Activated CD8-positive, alpha-beta memory T cell treated with anti-CD3 and anti-CD28 coated beads, Interleukin-2, amount 50 U/mL, for 24 hours (primary cell): ENCODE measurements around the gene SLC35F2.
"Not testable (repeated sequence)": the region's sequence is repeated elsewhere in the genome, so short reads cannot be mapped to it uniquely, and the experiment has no call there.

ENCODE experiments used
- DNase-seq: peaks from one replicate; pipeline ENCODE4 v3.0.0-alpha.2; 2020; ENCODE audit errors: extremely low read depth

SLC35F2 gene

GRCh38 chr11:107789767-107790166, 68.8 kb downstream of the SLC35F2 start:
- no peak for DNase-seq

GRCh38 chr11:107787733-107788132, 70.9 kb downstream of the SLC35F2 start:
- DNase-seq = no peak

- DNase-seq = peak; percentile 3
Measured at GRCh38 chr11:107785401-107785800, 73.2 kb downstream of the SLC35F2 start.

- no peak for DNase-seq
Measured at GRCh38 chr11:107783121-107783520, 75.5 kb downstream of the SLC35F2 start.

- DNase-seq = no peak
Measured at GRCh38 chr11:107780775-107781174, 77.8 kb downstream of the SLC35F2 start.

GRCh38 chr11:107780136-107780535, 78.5 kb downstream of the SLC35F2 start:
- no peak for DNase-seq

GRCh38 chr11:107778839-107779517, 79.6 kb downstream of the SLC35F2 start:
- no peak for DNase-seq

- no peak for DNase-seq
Measured at GRCh38 chr11:107777110-107777509, 81.5 kb downstream of the SLC35F2 start.

- no peak for DNase-seq
Measured at GRCh38 chr11:107776062-107776461, 82.5 kb downstream of the SLC35F2 start.

- no peak for DNase-seq
Measured at GRCh38 chr11:107770551-107770951, 88.0 kb downstream of the SLC35F2 start.

GRCh38 chr11:107769189-107769588, 89.4 kb downstream of the SLC35F2 start:
- DNase-seq = no peak

- DNase-seq = not testable (repeated sequence)
Measured at GRCh38 chr11:107758719-107759355, 99.8 kb downstream of the SLC35F2 start.

- DNase-seq = no peak
Measured at GRCh38 chr11:107757661-107758060, 100.9 kb downstream of the SLC35F2 start.

GRCh38 chr11:107756553-107756952, 102.0 kb downstream of the SLC35F2 start:
- DNase-seq = no peak

GRCh38 chr11:107752949-107753822, 105.4 kb downstream of the SLC35F2 start:
- DNase-seq = no peak

- DNase-seq = no peak
Measured at GRCh38 chr11:107752508-107752907, 106.1 kb downstream of the SLC35F2 start.

- no peak for DNase-seq
Measured at GRCh38 chr11:107751082-107751481, 107.5 kb downstream of the SLC35F2 start.

- no peak for DNase-seq
Measured at GRCh38 chr11:107750313-107750712, 108.3 kb downstream of the SLC35F2 start.

- no peak for DNase-seq
Measured at GRCh38 chr11:107747622-107748021, 111.0 kb downstream of the SLC35F2 start.

- DNase-seq = no peak
Measured at GRCh38 chr11:107744736-107745135, 113.9 kb downstream of the SLC35F2 start.

- no peak for DNase-seq
Measured at GRCh38 chr11:107743191-107743590, 115.4 kb downstream of the SLC35F2 start.

GRCh38 chr11:107741044-107741823, 117.4 kb downstream of the SLC35F2 start:
- DNase-seq = no peak
